Activated CD8-positive, alpha-beta memory T cell treated with anti-CD3 and anti-CD28 coated beads for 48 hours (primary cell): ENCODE measurements around the gene PTPRU.
"Not testable (repeated sequence)": the region's sequence is repeated elsewhere in the genome, so short reads cannot be mapped to it uniquely, and the experiment has no call there.

Experiments
- DNase-seq, 3 experiments: peaks; one replicate each; pipeline ENCODE4 v3.0.0-alpha.2; 2020; ENCODE audit warnings: low read depth in 2 of 3, low spot score in 2 of 3

Gene PTPRU

GRCh38 chr1:29221296-29221695 lies 15.0 kb upstream of the PTPRU start:
- DNase-seq: no peak

GRCh38 chr1:29222260-29222659 lies 14.1 kb upstream of the PTPRU start:
- not testable (repeated sequence) for DNase-seq

- no peak for DNase-seq
Observed at GRCh38 chr1:29222686-29223085, 13.6 kb upstream of the PTPRU start.

GRCh38 chr1:29223521-29223920 lies 12.8 kb upstream of the PTPRU start:
- no peak for DNase-seq

GRCh38 chr1:29224356-29224837 lies 11.9 kb upstream of the PTPRU start:
- DNase-seq: no peak

GRCh38 chr1:29225361-29225760 lies 11.0 kb upstream of the PTPRU start:
- no peak for DNase-seq

- DNase-seq: no peak
Observed at GRCh38 chr1:29227511-29227910, 8.8 kb upstream of the PTPRU start.

GRCh38 chr1:29230204-29230552 lies 6.1 kb upstream of the PTPRU start:
- no peak for DNase-seq

GRCh38 chr1:29230553-29231378 lies 5.6 kb upstream of the PTPRU start, which contains the start of gene MECR:
MECR (minus strand) TSS chr1:29230934; CDS start chr1:29230906, 28 bp downstream.
- DNase-seq: peak; percentile 95 to 99 (median 98)

- DNase-seq: no peak
Observed at GRCh38 chr1:29232387-29232786, 3.9 kb upstream of the PTPRU start.

GRCh38 chr1:29233693-29234092 lies 2.6 kb upstream of the PTPRU start:
- no peak for DNase-seq

- no peak for DNase-seq
Observed at GRCh38 chr1:29234471-29234870, 1.9 kb upstream of the PTPRU start.

- not testable (repeated sequence) for DNase-seq
Observed at GRCh38 chr1:29234881-29235280, 1.4 kb upstream of the PTPRU start.

- no peak for DNase-seq
Observed at GRCh38 chr1:29236712-29237128, 398 bp downstream of the PTPRU start.

GRCh38 chr1:29237129-29237821 lies 953 bp downstream of the PTPRU start:
- no peak for DNase-seq

GRCh38 chr1:29237852-29238619 lies 1.7 kb downstream of the PTPRU start:
- no peak for DNase-seq

- no peak for DNase-seq
Observed at GRCh38 chr1:29238620-29239002, 2.3 kb downstream of the PTPRU start.

GRCh38 chr1:29239142-29239541 lies 2.8 kb downstream of the PTPRU start:
- no peak for DNase-seq

- no peak for DNase-seq
Observed at GRCh38 chr1:29240400-29240837, 4.1 kb downstream of the PTPRU start.

- no peak for DNase-seq
Observed at GRCh38 chr1:29240986-29241385, 4.7 kb downstream of the PTPRU start.

- no peak for DNase-seq
Observed at GRCh38 chr1:29243023-29243870, 6.9 kb downstream of the PTPRU start.
